T-helper 1 cell (primary cell): Measurements from ENCODE around the gene ZNF385A.
A peak's percentile ranks its signal among the peaks of the same experiment; 100 is the strongest.

Source experiments
- DNase-seq, 5 donors: peaks; one replicate each; pipeline ENCODE4 v3.0.0-alpha.2; 2012 to 2020
- total RNA-seq, 4 donors: gene quantifications; one replicate each; lab custom pipeline; 2026; lab: John Stamatoyannopoulos, UW

The ZNF385A gene, protein sequence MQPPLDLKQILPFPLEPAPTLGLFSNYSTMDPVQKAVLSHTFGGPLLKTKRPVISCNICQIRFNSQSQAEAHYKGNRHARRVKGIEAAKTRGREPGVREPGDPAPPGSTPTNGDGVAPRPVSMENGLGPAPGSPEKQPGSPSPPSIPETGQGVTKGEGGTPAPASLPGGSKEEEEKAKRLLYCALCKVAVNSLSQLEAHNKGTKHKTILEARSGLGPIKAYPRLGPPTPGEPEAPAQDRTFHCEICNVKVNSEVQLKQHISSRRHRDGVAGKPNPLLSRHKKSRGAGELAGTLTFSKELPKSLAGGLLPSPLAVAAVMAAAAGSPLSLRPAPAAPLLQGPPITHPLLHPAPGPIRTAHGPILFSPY
- total RNA-seq, result 0.39 to 1.4 (median 0.68) reads per million in 4 donors

DNA sequence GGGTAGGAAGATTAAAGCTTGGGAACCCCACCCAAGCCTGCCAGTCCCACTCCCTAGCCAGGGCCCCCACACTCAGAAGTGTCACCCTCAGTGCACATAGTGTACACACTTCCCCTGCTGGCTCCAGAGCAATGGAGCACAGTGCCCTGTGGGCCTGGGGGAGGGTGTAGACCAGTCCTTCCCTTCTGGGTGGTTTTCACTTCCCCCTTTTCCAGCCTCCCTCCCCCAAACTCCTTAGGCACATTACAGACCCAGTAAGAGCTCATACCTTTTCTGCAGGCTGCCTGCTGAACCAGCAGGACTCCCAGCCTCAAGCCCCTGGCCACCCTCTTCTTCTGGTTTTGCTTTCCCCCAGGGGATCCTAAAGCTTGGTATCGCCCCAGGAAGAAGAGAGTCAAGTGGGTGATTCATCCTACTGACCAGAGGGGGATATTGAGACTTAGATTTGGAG, at the start of gene ZNF385A:
TSS of gene ZNF385A (minus strand) at position 143 of the 451 bp plus-strand sequence. CDS start 219 bp downstream, outside the sequence.
- DNase-seq, result no peak

DNA sequence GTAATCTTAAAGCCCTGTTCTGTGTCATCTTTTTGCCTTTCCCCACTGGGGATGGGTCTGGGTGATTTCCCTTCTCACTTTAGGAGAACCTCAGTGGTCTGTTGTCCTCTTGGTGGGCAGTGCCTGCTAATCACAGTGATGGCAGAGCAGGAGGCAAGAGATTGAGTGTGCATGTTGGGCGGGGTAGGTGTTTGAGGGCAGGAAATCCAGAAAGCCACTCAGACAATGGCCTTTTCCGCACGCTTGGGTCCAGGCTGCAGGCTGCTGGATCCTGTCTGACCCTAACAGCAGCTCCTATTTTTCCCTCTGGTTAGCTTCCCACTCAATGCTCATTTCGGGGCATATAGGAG, 48.3 kb upstream of the ZNF385A start:
- no peak for DNase-seq

DNA sequence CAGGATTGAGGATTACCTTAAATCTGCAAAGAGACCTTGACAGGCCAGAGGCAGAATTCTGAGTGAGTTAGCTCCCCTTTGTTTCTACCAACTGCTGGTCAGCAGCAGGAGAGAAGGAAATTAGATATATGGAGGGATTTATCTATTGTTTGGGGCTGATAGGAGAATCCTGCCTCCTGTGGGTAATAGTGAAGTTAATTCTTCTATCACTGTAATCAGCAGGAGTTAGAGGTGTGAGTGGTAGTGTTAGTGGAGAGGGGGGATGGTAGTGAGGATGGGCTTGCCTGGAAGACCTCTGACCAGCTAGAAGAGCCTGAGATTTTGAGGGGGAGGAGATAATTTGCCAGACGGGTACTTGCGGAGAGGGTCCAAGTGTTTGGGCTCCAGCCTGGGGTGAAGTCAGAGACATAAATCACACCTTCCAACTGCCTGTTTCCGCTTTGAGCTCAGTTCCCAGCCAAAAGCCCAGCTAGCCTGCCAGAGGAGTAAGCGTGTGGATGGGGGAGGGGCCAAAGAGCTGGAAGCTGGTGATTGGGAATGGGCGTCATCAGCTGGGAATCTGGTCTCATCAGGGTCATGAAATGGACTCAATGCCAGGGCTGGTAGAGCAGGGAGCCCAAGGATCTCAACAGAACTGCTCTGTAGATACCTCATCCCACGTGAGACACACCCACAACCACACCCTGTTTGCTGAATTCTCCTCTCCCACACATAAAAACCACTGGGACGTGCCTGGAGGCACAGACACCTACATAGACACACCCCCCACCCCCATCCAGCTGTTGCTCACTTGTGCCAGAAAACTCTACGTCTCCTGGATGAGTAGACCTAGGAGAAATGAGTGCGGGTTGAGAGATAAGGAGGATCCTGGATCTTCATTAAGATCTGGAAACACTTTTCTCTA, 47.6 kb upstream of the ZNF385A start:
- no peak for DNase-seq

DNA sequence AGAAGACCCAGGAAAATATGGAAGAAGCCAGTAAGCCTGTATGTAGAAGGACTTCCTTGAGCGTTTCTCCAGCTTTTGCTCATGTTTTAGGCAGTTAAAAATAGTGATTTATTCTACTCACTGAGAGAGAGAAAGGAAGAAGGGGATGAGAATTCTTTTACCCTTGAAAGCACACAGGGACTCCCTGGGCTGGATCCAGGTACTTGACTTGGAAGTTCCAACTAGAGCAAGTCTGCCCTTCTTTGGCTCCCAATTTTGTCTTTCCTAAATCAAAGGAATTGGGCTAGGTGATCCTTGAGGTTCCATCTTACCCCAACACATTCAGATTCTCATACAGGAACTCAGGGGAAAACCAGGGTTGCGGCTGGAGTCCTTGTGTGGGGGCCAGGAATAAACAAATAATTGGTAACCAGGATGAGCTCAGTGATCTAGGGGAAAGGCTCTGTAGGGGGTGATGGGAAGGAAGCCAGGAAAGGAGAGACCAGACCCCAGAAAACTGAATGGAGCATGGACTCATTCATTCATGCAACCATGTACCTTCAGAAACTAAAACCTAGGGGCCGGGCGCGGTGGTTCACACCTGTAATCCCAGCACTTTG, 46.0 kb upstream of the ZNF385A start:
- DNase-seq, result no peak

DNA sequence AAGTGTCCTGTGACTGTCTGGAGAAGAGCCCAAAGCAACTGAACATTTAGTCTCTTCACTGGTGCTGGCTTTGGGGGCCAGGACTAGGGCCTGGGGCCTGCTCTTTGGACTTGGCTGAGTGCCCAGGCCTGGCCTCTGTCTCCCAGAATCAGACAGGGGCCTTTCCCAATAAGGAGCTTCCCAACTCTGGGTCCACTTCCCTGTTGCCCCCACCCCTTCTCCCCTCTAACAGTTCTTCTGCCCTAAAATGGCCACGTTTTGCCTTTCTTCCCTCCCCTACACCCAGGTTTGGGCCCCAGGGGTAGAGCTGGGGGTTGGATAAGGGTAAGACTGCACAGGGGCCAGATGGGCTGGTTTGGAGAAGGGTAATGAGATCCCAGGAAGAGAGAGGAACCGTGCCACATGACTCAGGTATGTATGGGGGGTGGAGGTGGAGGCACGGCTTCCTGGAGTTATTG, 44.5 kb upstream of the ZNF385A start:
- DNase-seq, result no peak

DNA sequence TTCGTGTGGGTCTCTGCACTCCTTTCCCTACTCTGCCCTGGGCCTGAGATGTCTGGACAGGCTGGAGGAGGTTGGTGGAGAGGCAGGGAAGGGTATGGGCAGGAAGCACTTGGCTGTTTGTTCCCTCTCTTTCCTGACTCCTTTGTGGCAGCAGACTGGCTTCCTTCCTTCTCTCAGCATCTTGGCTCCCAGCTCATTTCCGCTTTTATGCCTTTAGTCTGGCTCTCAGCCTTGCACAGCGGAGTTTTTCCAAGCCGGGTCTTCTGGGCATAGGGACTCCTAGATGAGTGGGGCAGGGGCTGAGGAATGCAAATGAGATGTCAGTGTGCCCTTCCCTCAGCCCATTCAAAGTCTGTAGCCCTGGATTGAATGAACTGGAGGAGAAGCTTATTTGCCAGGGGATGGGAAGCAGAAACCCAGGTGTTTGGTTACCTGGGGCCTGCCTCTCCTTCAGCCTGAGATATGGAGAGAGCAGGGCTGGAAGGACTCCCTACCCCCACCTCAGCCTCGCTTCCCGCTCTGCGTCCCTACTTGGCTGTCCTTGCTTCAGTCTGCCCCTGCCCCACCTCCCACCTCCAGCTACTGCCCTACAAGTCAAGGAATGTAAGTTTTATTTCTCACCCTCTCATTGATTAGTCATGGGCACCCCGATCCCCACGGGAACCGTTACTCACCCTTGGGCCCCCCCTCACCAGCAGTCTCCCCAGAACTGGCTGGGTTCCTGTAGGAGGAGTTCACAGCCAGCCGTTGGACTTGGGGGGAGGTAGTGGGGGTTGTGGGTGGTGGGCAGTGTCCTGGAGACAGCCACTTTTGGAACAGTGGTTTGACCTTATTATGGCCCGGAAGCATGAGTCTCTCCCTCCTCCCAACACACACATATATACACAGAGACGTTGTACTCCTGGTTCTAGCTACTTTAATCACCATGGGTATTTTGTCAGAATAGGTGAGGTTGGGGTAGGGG, 43.8 kb upstream of the ZNF385A start:
- DNase-seq, result no peak

DNA sequence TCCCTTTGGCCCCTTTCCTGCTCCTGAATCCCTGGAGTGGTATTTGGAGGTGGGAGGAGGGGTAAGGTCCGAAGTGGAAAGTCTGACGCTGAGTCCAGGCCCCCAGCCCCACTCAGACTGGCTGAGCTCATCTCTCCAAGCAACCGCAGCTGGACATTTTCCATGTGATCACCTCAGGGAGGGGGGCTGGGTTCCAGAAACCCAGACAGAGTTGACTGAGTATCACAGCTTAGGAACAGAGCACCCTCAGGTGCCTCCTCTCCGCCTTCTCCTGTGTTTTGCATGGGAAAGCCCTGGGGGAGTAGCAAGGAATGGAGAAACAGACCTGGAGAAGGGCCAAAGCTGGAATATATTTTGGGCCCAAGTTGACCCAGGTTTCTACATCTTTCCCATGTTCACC, 42.6 kb upstream of the ZNF385A start:
- no peak for DNase-seq

DNA sequence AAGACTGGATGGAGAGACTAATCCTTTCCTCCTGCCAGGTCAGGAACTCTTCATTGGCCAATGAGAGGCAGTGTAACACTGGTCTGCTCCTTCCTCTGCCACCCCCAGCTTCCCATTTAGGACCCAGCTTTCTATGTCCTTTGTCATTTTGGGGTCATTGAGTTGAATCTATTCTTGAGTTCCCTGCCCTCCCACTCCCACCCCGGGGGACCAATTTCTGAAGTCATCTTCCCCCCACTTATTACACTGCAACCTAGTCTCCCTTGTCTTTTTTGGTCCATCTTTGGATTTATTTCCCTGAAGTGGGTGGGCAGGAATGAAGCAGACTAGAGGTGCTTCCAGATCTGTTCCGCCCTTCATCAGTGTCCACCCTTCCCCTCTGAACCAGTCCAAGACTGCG, 42.2 kb upstream of the ZNF385A start:
- DNase-seq, result no peak

DNA sequence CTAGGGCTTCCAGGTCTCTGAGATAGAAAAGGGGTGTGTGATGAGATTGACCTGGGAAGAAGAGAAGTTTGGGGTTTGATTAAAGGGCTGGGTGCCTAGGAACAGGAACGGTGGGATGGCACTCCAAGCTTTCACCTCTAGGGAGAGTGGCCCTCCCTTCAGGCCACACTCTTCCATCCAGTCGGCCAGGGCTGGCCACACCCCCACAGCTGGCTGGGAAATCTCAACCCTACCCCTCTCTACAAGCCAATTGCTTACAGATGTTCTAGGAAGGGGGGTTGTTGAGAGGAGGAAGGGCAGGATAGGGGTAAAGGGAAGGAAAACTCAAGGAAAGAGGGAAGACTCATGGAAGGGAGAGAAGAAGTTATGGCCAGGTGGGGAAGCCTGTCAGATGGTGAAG, 41.2 kb upstream of the ZNF385A start:
- DNase-seq, result no peak

DNA sequence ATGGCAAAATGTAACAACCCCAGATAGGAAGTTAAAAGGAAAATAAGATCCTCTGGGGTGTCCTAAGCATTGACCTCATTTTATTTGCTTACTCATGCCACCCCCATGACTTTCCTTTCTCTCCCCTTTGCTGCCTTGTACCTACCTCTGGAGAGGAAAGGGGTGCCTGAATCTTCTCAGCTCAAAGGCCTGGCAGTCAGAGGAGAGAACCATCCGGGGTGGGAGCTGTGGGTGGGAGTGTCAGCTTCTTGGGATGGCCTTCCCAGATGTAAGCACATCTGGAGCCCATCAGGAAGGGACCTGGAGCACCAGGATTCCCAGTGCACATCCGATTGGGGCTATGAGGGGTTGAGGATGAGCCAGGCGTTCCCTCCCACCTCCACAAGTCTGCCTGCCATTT, 39.7 kb upstream of the ZNF385A start:
- no peak for DNase-seq

DNA sequence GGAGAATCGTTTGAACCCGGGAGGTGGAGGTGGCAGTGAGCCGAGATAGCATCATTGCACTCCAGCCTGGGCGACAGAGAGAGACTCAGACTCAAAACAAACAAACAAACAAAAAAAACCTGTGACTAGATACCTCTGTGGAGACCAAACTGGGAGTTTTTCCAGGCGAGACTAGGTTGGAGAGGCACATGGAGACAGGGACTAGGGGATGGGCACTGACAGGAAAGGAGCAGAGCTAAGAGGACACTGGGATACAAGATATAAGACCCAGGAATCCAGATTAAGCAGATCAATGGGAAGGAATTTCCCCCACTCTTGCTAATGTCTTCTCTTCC, 39.2 kb upstream of the ZNF385A start:
- no peak for DNase-seq

DNA sequence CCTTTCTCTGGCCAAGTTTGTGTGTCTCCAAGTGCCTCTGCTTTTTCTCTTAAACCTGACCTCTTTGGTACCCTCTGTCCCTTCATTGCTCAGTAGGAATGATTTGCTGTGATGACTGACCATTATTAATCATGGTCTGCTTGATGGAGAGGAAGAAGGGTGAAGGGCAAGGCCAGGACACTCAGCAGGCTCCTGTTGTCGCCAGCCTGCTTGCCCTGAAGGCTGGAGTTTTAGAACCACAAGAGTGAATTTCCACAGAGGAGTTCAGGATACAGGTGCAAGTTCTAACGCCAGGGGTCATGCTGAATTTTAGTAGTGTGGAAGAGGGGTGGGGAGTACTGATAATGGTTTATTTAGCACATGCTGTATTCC, 37.3 kb upstream of the ZNF385A start:
- no peak for DNase-seq

DNA sequence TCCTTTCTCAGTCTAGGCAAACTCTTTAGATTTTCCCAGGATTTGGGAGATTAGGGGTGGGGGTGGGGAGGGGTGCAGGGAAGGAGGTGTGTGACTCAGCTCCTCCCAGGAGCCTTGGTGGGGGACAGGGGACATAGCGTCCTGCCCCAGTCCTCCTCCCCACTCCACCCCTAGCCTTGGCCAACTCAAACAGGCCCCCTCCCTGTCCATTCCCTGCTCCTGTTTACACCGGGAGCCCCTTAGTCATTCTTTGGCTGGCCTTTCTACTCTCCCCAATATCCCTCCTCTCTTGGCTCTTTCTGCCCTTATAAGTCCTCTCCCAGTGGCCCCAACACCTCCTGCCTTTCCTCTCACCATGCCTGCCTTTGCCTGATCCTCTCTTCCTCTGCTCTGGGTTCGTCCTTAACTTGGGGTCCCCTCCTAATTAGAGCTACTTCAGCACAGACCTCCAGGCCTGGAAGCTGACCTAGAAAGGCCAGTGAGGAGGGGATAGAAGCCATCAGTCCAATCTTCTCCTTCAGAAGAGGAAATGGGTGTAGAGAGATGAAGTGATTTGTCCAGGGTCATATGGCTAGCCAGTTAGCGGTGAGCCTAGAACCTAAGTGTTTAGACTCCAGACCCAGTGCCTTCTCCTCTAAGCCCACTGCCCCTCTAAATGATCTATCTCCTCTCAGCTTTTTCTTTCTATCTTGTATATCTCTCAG, 36.8 kb upstream of the ZNF385A start:
- no peak for DNase-seq

DNA sequence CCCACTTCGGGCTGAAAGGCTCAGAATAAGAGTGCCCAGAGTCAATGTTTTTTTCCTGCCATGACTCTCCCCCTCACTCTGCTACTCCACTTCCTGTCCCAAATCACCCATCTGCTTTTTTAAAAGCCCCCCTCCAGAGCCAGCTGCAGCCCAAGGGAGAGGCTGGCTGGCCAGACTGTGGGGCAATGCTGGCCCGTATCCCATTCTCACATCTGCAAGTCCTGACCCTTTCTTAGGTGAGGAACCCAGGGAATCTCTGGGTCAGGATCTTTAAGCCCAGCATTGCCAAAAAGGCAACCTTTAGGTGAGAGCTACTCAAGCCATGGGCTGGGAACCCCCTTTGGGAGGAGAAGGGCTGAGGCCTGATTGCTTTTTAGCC, 36.2 kb upstream of the ZNF385A start:
- DNase-seq, result no peak

DNA sequence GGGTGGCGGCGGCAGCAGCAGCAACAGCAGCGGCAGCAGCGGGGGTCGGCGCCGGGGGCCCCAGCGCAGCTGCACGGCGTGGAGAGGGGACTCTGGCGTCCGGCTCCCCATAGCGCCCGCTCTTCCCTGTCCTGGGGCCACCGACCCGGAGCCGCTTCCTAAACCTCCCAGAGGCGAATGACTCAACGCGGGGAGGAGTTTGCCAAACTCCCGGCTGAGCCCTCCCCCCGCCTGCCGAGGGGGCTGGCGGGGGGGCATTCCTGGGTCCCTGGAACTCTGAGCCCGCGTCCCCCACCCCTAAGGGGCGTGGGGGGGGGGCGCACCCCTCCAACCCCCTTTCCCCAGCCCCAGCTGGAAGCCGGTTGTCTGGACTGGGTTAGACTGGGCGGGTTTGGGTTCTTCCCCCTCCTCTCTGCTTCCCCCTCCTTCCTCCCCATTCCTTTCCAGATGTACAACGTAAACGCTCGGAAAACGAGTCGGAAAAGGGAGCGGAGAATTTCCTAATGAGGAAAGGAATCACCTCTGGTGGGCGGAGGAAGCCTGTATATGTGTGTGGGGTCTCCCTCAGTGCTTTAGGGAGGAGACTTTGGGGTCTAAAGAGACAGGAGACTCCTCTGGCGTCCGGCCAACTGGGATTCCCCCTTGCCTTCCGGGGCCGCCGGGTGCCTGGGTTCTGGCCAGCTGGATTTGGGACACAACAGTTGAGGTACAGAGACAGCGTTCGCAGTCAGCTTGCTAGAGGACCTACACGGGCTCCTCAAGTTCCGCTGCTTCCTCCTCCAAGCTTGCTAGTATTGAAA, 34.8 kb upstream of the ZNF385A start, which contains the start of gene ITGA5:
TSS of gene ITGA5 (minus strand) at position 179 of the 800 bp plus-strand sequence. CDS start at position 111, 68 bp downstream.
- peak in 1 of 5 donors; percentile 40 for DNase-seq

DNA sequence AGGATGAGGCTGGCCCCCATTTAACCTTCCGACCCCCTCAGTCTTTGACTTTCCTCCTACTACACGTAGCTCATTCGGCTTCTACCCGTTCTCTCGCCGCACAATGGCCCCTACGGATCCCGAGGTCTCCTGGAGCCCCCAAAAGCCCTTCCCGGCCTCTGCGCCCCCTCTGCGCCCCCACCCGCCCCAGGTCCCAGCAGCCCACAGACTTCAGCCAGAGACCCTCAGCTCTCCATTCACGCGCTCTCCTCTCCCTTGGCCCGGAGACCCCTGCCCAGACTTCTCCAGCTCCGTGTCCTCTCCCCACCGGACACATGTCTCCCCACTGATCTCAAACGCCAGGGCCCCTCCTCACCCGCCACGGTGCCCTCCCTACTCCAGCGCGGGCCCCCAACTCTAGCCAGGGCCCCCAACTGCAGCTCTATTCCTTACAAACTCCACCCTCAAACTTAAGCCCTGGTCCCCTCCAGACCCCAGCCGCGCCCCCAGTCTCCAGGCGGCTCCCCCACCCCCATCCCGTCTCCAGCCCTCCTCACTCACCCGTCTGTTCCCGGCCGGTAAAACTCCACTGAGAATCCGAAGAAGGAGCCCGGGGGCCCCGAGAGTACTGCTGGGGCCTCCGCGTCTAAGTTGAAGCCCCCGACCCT, 34.0 kb upstream of the ZNF385A start:
- no peak for DNase-seq

DNA sequence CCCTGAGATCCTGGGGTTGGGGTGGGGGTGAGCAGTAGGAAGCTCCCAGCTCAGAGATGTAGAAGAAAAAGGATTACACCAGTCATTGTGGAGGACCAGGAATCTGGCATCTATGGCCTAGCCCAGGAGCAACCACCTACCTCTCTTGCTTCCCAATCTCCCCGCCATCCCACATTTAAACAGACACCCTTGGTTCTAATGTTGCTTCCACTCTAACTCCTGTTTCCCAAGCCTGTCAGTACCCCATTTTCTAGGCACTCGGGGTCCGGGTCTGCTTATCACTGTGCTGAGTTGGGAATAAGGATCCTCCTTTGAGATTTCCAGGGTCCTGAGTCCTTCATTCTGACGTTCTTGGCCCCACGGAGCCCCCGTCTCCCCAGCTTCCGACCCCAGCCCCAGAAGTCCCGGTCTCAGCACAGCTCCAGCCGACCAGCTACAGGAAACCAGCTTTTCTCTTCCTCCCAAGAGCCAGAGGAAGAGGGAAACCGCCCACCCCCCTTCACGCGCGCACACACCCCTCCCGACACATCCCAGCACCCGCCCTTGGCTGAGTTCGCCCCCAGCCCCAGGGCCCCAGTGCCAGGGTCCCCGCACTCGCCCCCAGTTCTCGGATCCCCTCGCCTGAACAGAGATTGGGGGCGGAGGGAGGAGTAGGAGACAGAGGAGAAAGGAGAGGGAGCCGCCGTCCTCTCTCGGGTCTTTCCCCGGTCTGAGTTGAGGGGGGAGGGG, 33.3 kb upstream of the ZNF385A start:
- peak in 1 of 5 donors; percentile 31 for DNase-seq

DNA sequence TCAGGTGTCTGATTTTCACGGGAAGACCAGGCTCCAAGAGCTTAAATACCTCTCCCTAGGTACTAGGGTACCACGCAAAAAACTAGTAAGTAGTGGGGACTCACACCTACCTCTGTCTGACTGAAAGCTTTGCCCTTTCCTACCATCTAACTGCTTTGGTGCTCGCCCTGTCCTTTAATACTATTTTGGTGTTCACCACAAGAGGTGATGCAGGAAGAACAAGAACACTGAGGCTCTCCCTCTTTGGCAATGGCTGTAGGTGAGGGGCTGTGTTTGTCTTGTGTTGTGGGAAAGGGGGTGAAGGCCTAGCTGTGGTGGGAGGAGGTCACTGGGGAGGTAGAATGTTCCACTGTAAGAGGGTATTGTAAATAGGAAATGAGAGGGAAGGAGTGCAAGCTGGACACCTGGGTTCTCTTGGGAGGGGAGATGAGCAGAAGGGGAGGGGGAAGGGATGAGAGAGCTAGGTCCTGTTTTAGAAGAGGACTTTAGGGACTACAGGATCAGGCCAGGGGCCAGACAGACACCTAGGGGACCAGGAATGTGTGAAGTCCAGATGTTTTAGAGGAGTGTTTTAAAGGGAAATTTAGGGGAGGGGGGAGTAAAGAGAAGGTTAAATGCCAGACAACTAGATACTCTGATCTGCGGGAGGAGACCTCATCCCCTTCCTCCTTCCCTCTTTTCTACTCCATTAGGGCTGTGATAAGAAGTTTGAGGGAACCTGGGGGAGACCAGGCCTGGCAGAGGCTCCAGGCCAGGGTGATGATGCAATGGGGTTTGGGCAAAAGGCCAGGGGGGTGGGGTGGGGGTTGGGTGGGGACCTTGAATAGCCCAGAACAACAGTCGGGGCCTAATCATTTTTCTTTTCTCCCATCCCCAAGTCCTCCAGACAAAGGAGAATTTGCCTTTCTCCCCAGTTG, 32.4 kb upstream of the ZNF385A start:
- no peak for DNase-seq
